H9 (cell line): ENCODE data around the gene KIF26B. TPM values are rescaled to one million over a fixed set of nuclear protein-coding genes. Genes with fewer than 3 reads are reported as not detected.

Experiments used
- DNase-seq: peaks from one replicate; pipeline ENCODE4 v3.0.0-alpha.2; 2017
- H2AFZ ChIP-seq: one replicate; pipeline ENCODE4 v1.6.1; 2013; ENCODE audit warnings: mild to moderate bottlenecking, low read length, control low read depth, moderate library complexity
- H2AK5ac ChIP-seq: 2 replicates; pipeline ENCODE4 v1.6.1; 2013; ENCODE audit warnings: low read length, control low read depth, mixed read lengths; ENCODE audit not compliant: insufficient read length
- H2BK120ac ChIP-seq: one replicate; pipeline ENCODE4 v1.6.1; 2013; ENCODE audit warnings: low read depth, mild to moderate bottlenecking, low read length, control low read depth, inconsistent platforms; ENCODE audit not compliant: poor library complexity, severe bottlenecking
- H2BK12ac ChIP-seq: 2 replicates; pipeline ENCODE4 v1.6.1; 2013; ENCODE audit warnings: low read length, control low read depth, mixed read lengths, low read depth; ENCODE audit not compliant: insufficient read length
- H2BK15ac ChIP-seq: 2 replicates; pipeline ENCODE4 v1.6.1; 2013; ENCODE audit warnings: low read depth, low read length, control low read depth
- H2BK20ac ChIP-seq: one replicate; pipeline ENCODE4 v1.6.1; 2013; ENCODE audit warnings: low read depth, mild to moderate bottlenecking, low read length, control low read depth, inconsistent platforms; ENCODE audit not compliant: poor library complexity, severe bottlenecking
- H2BK5ac ChIP-seq: 2 replicates; pipeline ENCODE4 v1.6.1; 2013; ENCODE audit warnings: low read length, control low read depth, mixed read lengths; ENCODE audit not compliant: insufficient read length
- H3K14ac ChIP-seq: 2 replicates; pipeline ENCODE4 v1.6.1; 2013; ENCODE audit warnings: low read length, control low read depth; ENCODE audit not compliant: insufficient read depth
- H3K18ac ChIP-seq: 2 replicates; pipeline ENCODE4 v1.6.1; 2013; ENCODE audit warnings: low read depth, mild to moderate bottlenecking, mixed read lengths, low read length, control low read depth; ENCODE audit not compliant: insufficient read length
- H3K23ac ChIP-seq: 2 replicates; pipeline ENCODE4 v1.6.1; 2013; ENCODE audit warnings: low read length, control low read depth, mixed read lengths, low read depth; ENCODE audit not compliant: insufficient read length
- H3K23me2 ChIP-seq: 2 replicates; pipeline ENCODE4 v1.6.1; 2013; ENCODE audit warnings: low read depth, mild to moderate bottlenecking, mixed read lengths, low read length, control low read depth; ENCODE audit not compliant: insufficient read length, poor library complexity, severe bottlenecking
- H3K27ac ChIP-seq: 2 replicates; pipeline ENCODE4 v1.5.1; 2013; ENCODE audit warnings: low read length, control low read depth, mixed read lengths, low read depth; ENCODE audit not compliant: insufficient read length
- H3K27me3 ChIP-seq: 2 replicates; pipeline ENCODE4 v1.6.1; 2013; ENCODE audit warnings: low read length, control low read depth, inconsistent platforms; ENCODE audit not compliant: insufficient read depth
- H3K4ac ChIP-seq: 2 replicates; pipeline ENCODE4 v1.6.1; 2013; ENCODE audit warnings: low read depth, mild to moderate bottlenecking, control low read depth, inconsistent platforms, low read length, moderate library complexity
- H3K4me1 ChIP-seq: 2 replicates; pipeline ENCODE4 v1.6.1; 2013; ENCODE audit warnings: low read length, control low read depth, inconsistent platforms; ENCODE audit not compliant: insufficient read depth
- H3K4me2 ChIP-seq: 2 replicates; pipeline ENCODE4 v1.6.1; 2013; ENCODE audit warnings: low read length, control low read depth, mixed read lengths; ENCODE audit not compliant: insufficient read length, insufficient read depth
- H3K56ac ChIP-seq: 2 replicates; pipeline ENCODE4 v1.6.1; 2013; ENCODE audit warnings: low read depth, mild to moderate bottlenecking, mixed read lengths, low read length, control low read depth; ENCODE audit not compliant: insufficient read length
- H3K79me1 ChIP-seq: 2 replicates; pipeline ENCODE4 v1.6.1; 2013; ENCODE audit warnings: low read depth, mild to moderate bottlenecking, moderate library complexity, low read length, control low read depth, inconsistent platforms; ENCODE audit not compliant: insufficient read depth, poor library complexity, severe bottlenecking
- H3K79me2 ChIP-seq: 2 replicates; pipeline ENCODE4 v1.6.1; 2013; ENCODE audit warnings: low read length, control low read depth, inconsistent platforms; ENCODE audit not compliant: insufficient read depth
- H3K9ac ChIP-seq: 2 replicates; pipeline ENCODE4 v1.6.1; 2013; ENCODE audit warnings: low read length, control low read depth, mixed read lengths; ENCODE audit not compliant: insufficient read length; ENCODE audit errors: extremely low read depth
- H3K9me3 ChIP-seq: one replicate; pipeline ENCODE4 v1.6.1; 2013; ENCODE audit warnings: low read depth, low read length, inconsistent platforms; ENCODE audit not compliant: control insufficient read depth
- H3T11ph ChIP-seq: one replicate; pipeline ENCODE4 v1.6.1; 2013; ENCODE audit warnings: mild to moderate bottlenecking, low read length, control low read depth, inconsistent platforms
- H4K20me1 ChIP-seq: one replicate; pipeline ENCODE4 v1.6.1; 2013; ENCODE audit not compliant: control insufficient read depth, insufficient read length, insufficient read depth
- H4K5ac ChIP-seq: 2 replicates; pipeline ENCODE4 v1.6.1; 2013; ENCODE audit warnings: low read depth, mild to moderate bottlenecking, mixed read lengths, low read length, control low read depth; ENCODE audit not compliant: insufficient read length
- H4K8ac ChIP-seq: replicated peaks from 2 replicates; pipeline ENCODE4 v1.6.1; 2013; ENCODE audit warnings: low read length, control low read depth, mixed read lengths, low read depth; ENCODE audit not compliant: insufficient read length
- H4K91ac ChIP-seq: 2 replicates; pipeline ENCODE4 v1.6.1; 2013; ENCODE audit warnings: low read depth, mild to moderate bottlenecking, moderate library complexity, mixed read lengths, low read length, control low read depth; ENCODE audit not compliant: insufficient read length
- H3K27ac Mint-ChIP-seq, 3 experiments: 2 replicates in 2 of 3; 3 replicates in 1 of 3; pipeline ENCODE4 v1.8.0; 2020 to 2021; ENCODE audit warnings: mixed read lengths in 3 of 3, mild to moderate bottlenecking in 1 of 3, moderate library complexity in 1 of 3
- H3K27me3 Mint-ChIP-seq: 2 replicates; pipeline ENCODE4 v1.8.0; 2021; ENCODE audit warnings: low read depth, mild to moderate bottlenecking, moderate library complexity, mixed read lengths
- H3K36me3 Mint-ChIP-seq, 3 experiments: 2 replicates in 2 of 3; 3 replicates in 1 of 3; pipeline ENCODE4 v1.8.0; 2020 to 2021; ENCODE audit warnings: low read depth in 3 of 3, mixed read lengths in 3 of 3; ENCODE audit not compliant: insufficient read depth in 1 of 3
- H3K4me1 Mint-ChIP-seq, 2 experiments: 2 replicates each; pipeline ENCODE4 v1.8.0; 2020; ENCODE audit warnings: mixed read lengths in 2 of 2
- H3K4me3 Mint-ChIP-seq, 2 experiments: 2 replicates in 1 of 2; 3 replicates in 1 of 2; pipeline ENCODE4 v1.8.0; 2020 to 2021; ENCODE audit warnings: mild to moderate bottlenecking in 2 of 2, mixed read lengths in 2 of 2, moderate library complexity in 1 of 2
- H3K9me3 Mint-ChIP-seq, 2 experiments: 2 replicates in 1 of 2; 3 replicates in 1 of 2; pipeline ENCODE4 v1.8.0; 2020; ENCODE audit warnings: mild to moderate bottlenecking in 2 of 2, mixed read lengths in 2 of 2, moderate library complexity in 1 of 2
- CTCF ChIP-seq: fragments of 200-600 bp; sonication (generic); conservative IDR thresholded peaks from 3 replicates; pipeline ENCODE4 v1.8.0; 2021; ENCODE audit warnings: antibody characterized with exemption, mild to moderate bottlenecking
- WGBS: extraction: QIAGEN DNeasy Blood & Tissue Kit; methylation state at CpG from one replicate; pipeline ENCODE4 v1.1.7; 2013; ENCODE audit warnings: missing lambda C conversion rate, low lambda C conversion rate, mixed read lengths; ENCODE audit not compliant: insufficient read length; ENCODE audit errors: extremely low coverage; 5-methylcytosine and 5-hydroxymethylcytosine counted together
- total RNA-seq: library from RNA; stranded (reverse); gene quantifications from 2 replicates; pipeline ENCODE4 v1.2.1, GENCODE V29; 2021

KIF26B gene
- total RNA-seq, 1 experiment from 2014 or later: 0.13 TPM

- Histone ChIP-seq H3K23ac (no peak overlapping the region), H2AK5ac (no peak overlapping the region), H2BK12ac (no peak overlapping the region), H3K4ac (no peak overlapping the region), H3K79me2 (no peaks in the 10 kb centered on the region), H4K8ac (no peak overlapping the region), H4K5ac (no peak overlapping the region), H2BK5ac (no peak overlapping the region), H2BK120ac (no peak overlapping the region), H3K9ac (no peak overlapping the region), H3K56ac (no peak overlapping the region), H3K18ac (no peak overlapping the region), H2BK20ac (no peak overlapping the region), H2BK15ac (no peak overlapping the region), H3T11ph (no peak overlapping the region), H3K4me2 (no peak overlapping the region), H3K9me3 (no peaks in the 10 kb centered on the region), H4K91ac (no peak overlapping the region), H3K27ac (no peak overlapping the region), H3K23me2 (no peaks in the 10 kb centered on the region), H2AFZ (no peak overlapping the region), H3K4me1 (no peaks in the 10 kb centered on the region), H3K27me3 (no peaks in the 10 kb centered on the region), H3K79me1 (no peaks in the 10 kb centered on the region), H4K20me1 (no peaks in the 10 kb centered on the region), H3K14ac (no peak overlapping the region)
- Mint-ChIP-seq H3K9me3 (no peaks in the 10 kb centered on the region), H3K4me3 (no peak overlapping the region), H3K27ac (0 out of 7 replicates have a peak overlapping the region, but pooled peaks of 1 of the 3 experiments have one; percentile 16), H3K27me3 (peaks cover 2% of the 10 kb centered on the region; the same call in 1 of the 2 replicates), H3K36me3 (no peaks in the 10 kb centered on the region), H3K4me1 (peaks cover 0 to 6% of the 10 kb centered on the region in 2 experiments; a peak in 2 of 4 replicates)
- no CpG with 5 or more reads among the region's 16 CpGs for WGBS
- TF ChIP-seq CTCF: no peak
- DNase-seq: peak; percentile 19
Observed at GRCh38 chr1:245606157-245606725, 451.5 kb downstream of the KIF26B start.
